Lung (tissue), 12 donors: ENCODE measurements around the gene CD34. TPM values are rescaled to one million over a fixed set of nuclear protein-coding genes. Genes with fewer than 3 reads are reported as not detected.

Experiments used
- ATAC-seq: fragments of 200-7000 bp; cut with Tn5 transposase; one replicate; pipeline ENCODE4 v1.9.1; 2020; ENCODE audit warnings: moderate number of reproducible peaks; ENCODE audit not compliant: insufficient read depth, low FRiP score
- DNase-seq, 3 donors: peaks; one replicate each; pipeline ENCODE4 v3.0.0-alpha.2; 2013 to 2017
- H3K27ac ChIP-seq, 2 donors: one replicate each; pipeline ENCODE4 v1.5.1; 2013; ENCODE audit warnings: mild to moderate bottlenecking in 2 of 2, moderate library complexity in 2 of 2, control low read depth in 1 of 2, inconsistent platforms in 1 of 2, low read depth in 1 of 2, low read length in 1 of 2
- H3K27me3 ChIP-seq, 3 donors: one replicate each; pipeline ENCODE4 v1.5.1; 2013; ENCODE audit warnings: low read length in 2 of 3; ENCODE audit not compliant: control insufficient read depth in 3 of 3, insufficient read depth in 3 of 3
- H3K36me3 ChIP-seq, 4 donors: one replicate each; pipeline ENCODE4 v1.5.1; 2013; ENCODE audit warnings: low read length in 4 of 4, mild to moderate bottlenecking in 1 of 4, moderate library complexity in 1 of 4; ENCODE audit not compliant: control insufficient read depth in 4 of 4, insufficient read depth in 4 of 4
- H3K4me1 ChIP-seq, 5 donors: one replicate each; pipeline ENCODE4 v1.5.1; 2013; ENCODE audit warnings: low read length in 5 of 5, mild to moderate bottlenecking in 2 of 5, moderate library complexity in 1 of 5; ENCODE audit not compliant: control insufficient read depth in 5 of 5, insufficient read depth in 5 of 5
- H3K4me3 ChIP-seq: one replicate; pipeline ENCODE4 v1.5.1; 2013; ENCODE audit warnings: mild to moderate bottlenecking, control low read depth, moderate library complexity
- H3K9ac ChIP-seq, 2 donors: one replicate each; pipeline ENCODE4 v1.5.1; 2013; ENCODE audit warnings: low read length in 2 of 2, control low read depth in 1 of 2; ENCODE audit not compliant: insufficient read depth in 1 of 2
- H3K9me3 ChIP-seq, 4 donors: one replicate each; pipeline ENCODE4 v1.5.1; 2013; ENCODE audit warnings: low read length in 3 of 4, mild to moderate bottlenecking in 1 of 4, moderate library complexity in 1 of 4; ENCODE audit not compliant: control insufficient read depth in 4 of 4, insufficient read depth in 3 of 4
- CTCF ChIP-seq: IDR thresholded peaks from 2 replicates; pipeline ENCODE4 v1.5.1; 2012; ENCODE audit warnings: mild to moderate bottlenecking; ENCODE audit errors: control extremely low read depth, extremely low read depth
- WGBS, 2 donors: extraction: QIAGEN DNeasy Blood & Tissue Kit; methylation state at CpG; one replicate each; pipeline ENCODE4 v1.1.7; 2013; 5-methylcytosine and 5-hydroxymethylcytosine counted together
- polyA plus RNA-seq, 2 donors: library from polyadenylated mRNA; stranded (reverse); fragments of 200-250 nt; gene quantifications; one replicate each; pipeline ENCODE4 v1.2.1, GENCODE V29; 2013
- total RNA-seq, 2 donors: library from RNA; depleted of rRNA in 1 of 2; stranded (reverse); fragments of >200 nt in 1 of 2; gene quantifications; one replicate each; pipeline ENCODE4 v1.2.1, GENCODE V29; 2014 to 2021
- donor health status: control.
- donor health status: control.
- donor health status: Bipolar disorder and iron deficiency.
- donor health status: healthy.
- donor health status: DM: yes; HTN: yes; CAD: no.

CD34 gene
- total and polyA plus RNA-seq, 4 donors, result 23.6 to 81.9 (median 37.1) TPM

GRCh38 chr1:207841901-207842300 is 69.0 kb downstream of the CD34 start:
- H3K9me3 ChIP-seq, result no peaks in the 10 kb centered on the region
- no peak overlapping the region for H3K4me3 ChIP-seq
- DNase-seq (no peak), ATAC-seq (no peak)
- H3K27ac ChIP-seq, result no peak overlapping the region
- H3K36me3 ChIP-seq, result peaks cover 0 to 8% (median 0%) of the 10 kb centered on the region in 4 donors
- 43 to 67% methylated on average over 4 of the region's 4 CpGs for WGBS, 2 donors
- no peak for TF ChIP-seq CTCF
- H3K27me3 ChIP-seq, result no peaks in the 10 kb centered on the region
- peaks cover 0 to 37% (median 0%) of the 10 kb centered on the region in 5 donors for H3K4me1 ChIP-seq
- H3K9ac ChIP-seq, result no peak overlapping the region

GRCh38 chr1:207841293-207841692 is 69.6 kb downstream of the CD34 start:
- no peak overlapping the region for H3K27ac ChIP-seq
- H3K27me3 ChIP-seq, result no peaks in the 10 kb centered on the region
- ATAC-seq (no peak), DNase-seq (no peak)
- peaks cover 0 to 8% (median 0%) of the 10 kb centered on the region in 4 donors for H3K36me3 ChIP-seq
- H3K4me1 ChIP-seq, result peaks cover 0 to 41% (median 4%) of the 10 kb centered on the region in 5 donors
- no peak for TF ChIP-seq CTCF
- H3K4me3 ChIP-seq, result no peak overlapping the region
- H3K9me3 ChIP-seq, result no peaks in the 10 kb centered on the region
- H3K9ac ChIP-seq, result no peak overlapping the region
- 35 to 66% methylated on average over 1 of the region's 1 CpG for WGBS, 2 donors

- Histone ChIP-seq H3K4me3 (no peak overlapping the region), H3K27ac (no peak overlapping the region), H3K4me1 (peaks cover 0 to 42% (median 4%) of the 10 kb centered on the region in 5 donors), H3K36me3 (peaks cover 0 to 8% (median 0%) of the 10 kb centered on the region in 4 donors), H3K27me3 (no peaks in the 10 kb centered on the region), H3K9me3 (no peaks in the 10 kb centered on the region), H3K9ac (no peak overlapping the region)
- ATAC-seq (no peak), DNase-seq (no peak)
- 93 to 97% methylated on average over 2 of the region's 2 CpGs for WGBS, 2 donors
- TF ChIP-seq CTCF, result no peak
Measured at GRCh38 chr1:207840380-207840779, 70.5 kb downstream of the CD34 start.

GRCh38 chr1:207839083-207839413 is 71.9 kb downstream of the CD34 start:
- no peak for DNase-seq
- peaks cover 0 to 8% (median 0%) of the 10 kb centered on the region in 4 donors for H3K36me3 ChIP-seq
- H3K9ac ChIP-seq, result no peak overlapping the region
- peaks cover 0 to 37% (median 4%) of the 10 kb centered on the region in 5 donors for H3K4me1 ChIP-seq
- peak overlapping the region in 1 of 2 donors; percentile 85 for H3K27ac ChIP-seq
- no peak for ATAC-seq
- no peaks in the 10 kb centered on the region for H3K27me3 ChIP-seq
- no peaks in the 10 kb centered on the region for H3K9me3 ChIP-seq
- TF ChIP-seq CTCF, result no peak
- no peak overlapping the region for H3K4me3 ChIP-seq
